CD14-positive monocyte (primary cell): ENCODE data around the gene KRT13. TPM values are rescaled to one million over a fixed set of nuclear protein-coding genes. Genes with fewer than 3 reads are reported as not detected.

Source experiments
- DNase-seq, 3 donors: peaks; one replicate each; pipeline ENCODE4 v3.0.0-alpha.2; 2011 to 2022
- H2AFZ ChIP-seq: 2 replicates; pipeline ENCODE4 v1.6.0; 2012; ENCODE audit warnings: mild to moderate bottlenecking, low read depth, low read length, inconsistent platforms; ENCODE audit not compliant: insufficient read depth, poor library complexity, severe bottlenecking
- H3K27ac ChIP-seq, 2 donors: 1 replicate in 1 of 2; 2 replicates in 1 of 2; pipeline ENCODE4 v1.5.1; 2012 to 2013; ENCODE audit warnings: low read length in 2 of 2, control low read depth in 1 of 2, inconsistent platforms in 1 of 2, low read depth in 1 of 2, mild to moderate bottlenecking in 1 of 2
- H3K27me3 ChIP-seq, 2 donors: one replicate each; pipeline versions ENCODE4 v1.6.0 to v1.6.1; 2011 to 2013; ENCODE audit warnings: low read length in 2 of 2; ENCODE audit not compliant: control insufficient read depth in 2 of 2, insufficient read depth in 2 of 2
- H3K36me3 ChIP-seq, 2 donors: replicated peaks in 1 of 2; 1 replicate in 1 of 2; 2 replicates in 1 of 2; pipeline versions ENCODE4 v1.5.1 to v1.6.1; 2012 to 2013; ENCODE audit warnings: low read length in 2 of 2, control low read depth in 1 of 2, inconsistent platforms in 1 of 2, mild to moderate bottlenecking in 1 of 2; ENCODE audit not compliant: insufficient read depth in 2 of 2, control insufficient read depth in 1 of 2
- H3K4me1 ChIP-seq, 2 donors: 1 replicate in 1 of 2; 2 replicates in 1 of 2; pipeline versions ENCODE4 v1.5.1 to v1.6.1; 2012 to 2013; ENCODE audit warnings: low read length in 2 of 2, control low read depth in 1 of 2, inconsistent platforms in 1 of 2, mild to moderate bottlenecking in 1 of 2, moderate library complexity in 1 of 2; ENCODE audit not compliant: insufficient read depth in 2 of 2, control insufficient read depth in 1 of 2
- H3K4me2 ChIP-seq: replicated peaks from 2 replicates; pipeline ENCODE3; 2012; ENCODE audit warnings: low read length, moderate library complexity, mild to moderate bottlenecking; ENCODE audit not compliant: poor library complexity, severe bottlenecking; ENCODE audit errors: extremely low read depth
- H3K4me3 ChIP-seq, 3 experiments: fragments of 200-600 bp in 1 of 3; sonication (generic) in 1 of 3; replicated peaks in 1 of 3; 1 replicate in 2 of 3; 2 replicates in 1 of 3; pipeline ENCODE4 v1.5.1; 2011 to 2013; ENCODE audit warnings: low read length in 3 of 3, mild to moderate bottlenecking in 3 of 3, control low read depth in 2 of 3, low read depth in 2 of 3, inconsistent platforms in 1 of 3, moderate library complexity in 1 of 3
- H3K79me2 ChIP-seq: 2 replicates; pipeline ENCODE4 v1.6.0; 2012; ENCODE audit warnings: mild to moderate bottlenecking, control low read depth, inconsistent platforms, low read length, moderate library complexity; ENCODE audit not compliant: insufficient read depth
- H3K9ac ChIP-seq: 2 replicates; pipeline ENCODE4 v1.6.0; 2017; ENCODE audit warnings: low read length, mild to moderate bottlenecking; ENCODE audit not compliant: insufficient read depth, poor library complexity, severe bottlenecking
- H3K9me3 ChIP-seq, 2 donors: replicated peaks in 1 of 2; 1 replicate in 1 of 2; 2 replicates in 1 of 2; pipeline versions ENCODE4 v1.5.1 to v1.6.1; 2012 to 2013; ENCODE audit warnings: low read length in 2 of 2, control low read depth in 1 of 2; ENCODE audit not compliant: control insufficient read depth in 1 of 2, insufficient read depth in 1 of 2
- H4K20me1 ChIP-seq: 2 replicates; pipeline ENCODE4 v1.6.0; 2012; ENCODE audit warnings: mild to moderate bottlenecking, low read length, control low read depth, moderate library complexity; ENCODE audit not compliant: insufficient read depth
- H3K27ac Mint-ChIP-seq, 7 donors: one replicate each; pipeline ENCODE4 v1.8.0; 2020; ENCODE audit warnings: mild to moderate bottlenecking in 7 of 7, mixed read lengths in 7 of 7, moderate library complexity in 6 of 7, inconsistent platforms in 2 of 7
- H3K27me3 Mint-ChIP-seq, 3 donors: one replicate each; pipeline ENCODE4 v1.8.0; 2021 to 2022; ENCODE audit warnings: low read depth in 3 of 3, mild to moderate bottlenecking in 3 of 3, mixed read lengths in 3 of 3, moderate library complexity in 3 of 3, inconsistent platforms in 1 of 3
- H3K36me3 Mint-ChIP-seq, 2 donors: one replicate each; pipeline ENCODE4 v1.8.0; 2020; ENCODE audit warnings: mixed read lengths in 2 of 2, inconsistent platforms in 1 of 2, mild to moderate bottlenecking in 1 of 2
- H3K4me1 Mint-ChIP-seq: one replicate; pipeline ENCODE4 v1.8.0; 2020; ENCODE audit warnings: mild to moderate bottlenecking, mixed read lengths
- H3K4me3 Mint-ChIP-seq, 2 donors: one replicate each; pipeline ENCODE4 v1.8.0; 2020; ENCODE audit warnings: mild to moderate bottlenecking in 2 of 2, mixed read lengths in 2 of 2, moderate library complexity in 1 of 2
- H3K9me3 Mint-ChIP-seq, 7 donors: one replicate each; pipeline ENCODE4 v1.8.0; 2020 to 2022; ENCODE audit warnings: mixed read lengths in 7 of 7, mild to moderate bottlenecking in 6 of 7, moderate library complexity in 6 of 7, inconsistent platforms in 2 of 7
- CTCF ChIP-seq: fragments of 200-600 bp; IDR thresholded peaks from one replicate; pipeline ENCODE4 v1.8.0; 2022; ENCODE audit warnings: antibody characterized with exemption, mild to moderate bottlenecking
- WGBS: methylation state at CpG from one replicate; pipeline ENCODE4 v1.1.5; 2013; ENCODE audit warnings: missing lambda C conversion rate; ENCODE audit not compliant: insufficient coverage; 5-methylcytosine and 5-hydroxymethylcytosine counted together
- intact Hi-C, 2 donors: fragments of 100-400 bp; cut with micrococcal nuclease; formaldehyde crosslinking; loops; one replicate each; pipeline versions ENCODE4 v1.15.0 to v1.15.1; 2023
- polyA plus RNA-seq, 3 donors: library from polyadenylated mRNA; depleted of rRNA in 1 of 3; unstranded in 2 of 3; stranded (reverse) in 1 of 3; fragments of 300-500 nt in 2 of 3; fragments of >200 nt in 1 of 3; fragmentation: Illumina TruSeq in 2 of 3; gene quantifications; 1 replicate in 2 of 3; 2 replicates in 1 of 3; pipeline ENCODE4 v1.2.3, GENCODE V29; 2012 to 2021

The KRT13 gene
- polyA plus RNA-seq, 3 donors: not detected

- intact Hi-C loops: loop anchor here (5.0 to 10.0 kb wide), 6 partner anchors 55 to 730 kb away; partner anchors contain the start of gene KRT36 (in 1 of the 2)
- peak overlapping the region; percentile 33 for H2AFZ ChIP-seq
- H3K9me3 ChIP-seq: peaks cover 3 to 7% of the 10 kb centered on the region in 2 donors
- no peaks in the 10 kb centered on the region for H4K20me1 ChIP-seq
- H3K27me3 ChIP-seq: no peaks in the 10 kb centered on the region
- H3K4me3 ChIP-seq: no peak overlapping the region
- H3K9ac ChIP-seq: no peak overlapping the region
- no peaks in the 10 kb centered on the region for H3K36me3 ChIP-seq
- no peak for TF ChIP-seq CTCF
- peaks cover 1 to 14% (median 8%) of the 10 kb centered on the region in 3 donors for H3K27me3 Mint-ChIP-seq
- no peak for DNase-seq
- H3K4me3 Mint-ChIP-seq: peak overlapping the region in 1 of 2 donors; percentile 80
- peaks cover 16 to 20% of the 10 kb centered on the region in 2 donors for H3K4me1 ChIP-seq
- H3K36me3 Mint-ChIP-seq: peaks cover 0 to 2% of the 10 kb centered on the region in 2 donors
- no peak overlapping the region for H3K4me2 ChIP-seq
- WGBS: 85% methylated on average over 6 of the region's 9 CpGs
- peak overlapping the region in 1 of 7 donors; percentile 62 for H3K27ac Mint-ChIP-seq
- H3K27ac ChIP-seq: no peak overlapping the region
- H3K79me2 ChIP-seq: no peaks in the 10 kb centered on the region
- peaks cover 21% of the 10 kb centered on the region for H3K4me1 Mint-ChIP-seq
- peaks cover 4 to 10% (median 7%) of the 10 kb centered on the region in 7 donors for H3K9me3 Mint-ChIP-seq
These were observed 42.0 kb upstream of the KRT13 start for GRCh38 chr17:41547378-41547841.

- TF ChIP-seq CTCF: no peak
- H3K4me2 ChIP-seq: no peak overlapping the region
These were observed 41.4 kb upstream of the KRT13 start for GRCh38 chr17:41546819-41547218.

More at GRCh38 chr17:41546819-41547218, 41.4 kb upstream of the KRT13 start:
- intact Hi-C loops: loop anchor here (5.0 to 10.0 kb wide), 6 partner anchors 55 to 730 kb away; partner anchors contain the start of gene KRT36 (in 1 of the 2)
- Histone ChIP-seq H2AFZ (no peak overlapping the region), H3K27ac (no peak overlapping the region), H3K4me3 (no peak overlapping the region), H3K9me3 (peaks cover 3 to 7% of the 10 kb centered on the region in 2 donors), H3K79me2 (no peaks in the 10 kb centered on the region), H3K4me1 (peaks cover 16 to 20% of the 10 kb centered on the region in 2 donors), H4K20me1 (no peaks in the 10 kb centered on the region), H3K27me3 (no peaks in the 10 kb centered on the region), H3K9ac (no peak overlapping the region), H3K36me3 (no peaks in the 10 kb centered on the region)
- Mint-ChIP-seq H3K27me3 (peaks cover 1 to 16% (median 8%) of the 10 kb centered on the region in 3 donors), H3K27ac (no peak overlapping the region), H3K4me3 (peak overlapping the region in 1 of 2 donors; percentile 46), H3K36me3 (peaks cover 0 to 2% of the 10 kb centered on the region in 2 donors), H3K4me1 (peaks cover 21% of the 10 kb centered on the region), H3K9me3 (peaks cover 4 to 10% (median 7%) of the 10 kb centered on the region in 7 donors)
- no CpG with 5 or more reads among the region's 3 CpGs for WGBS
- no peak for DNase-seq
